Duodenal mucosa (tissue), 2 donors: Measurements from ENCODE around the gene PRRG3.

Experiments
- H3K27ac ChIP-seq: one replicate; pipeline ENCODE4 v1.7.0; 2013; ENCODE audit warnings: low read depth, low read length
- H3K27me3 ChIP-seq, 2 donors: one replicate each; pipeline ENCODE4 v1.7.0; 2013; ENCODE audit warnings: low read length in 2 of 2, control low read depth in 1 of 2; ENCODE audit not compliant: insufficient read depth in 2 of 2, control insufficient read depth in 1 of 2
- H3K36me3 ChIP-seq, 2 donors: one replicate each; pipeline ENCODE4 v1.7.0; 2013; ENCODE audit warnings: low read length in 2 of 2, control low read depth in 1 of 2; ENCODE audit not compliant: insufficient read depth in 2 of 2, control insufficient read depth in 1 of 2
- H3K4me1 ChIP-seq, 2 donors: one replicate each; pipeline ENCODE4 v1.7.0; 2013; ENCODE audit warnings: low read length in 2 of 2, control low read depth in 1 of 2; ENCODE audit not compliant: insufficient read depth in 2 of 2, control insufficient read depth in 1 of 2
- H3K4me3 ChIP-seq, 2 donors: one replicate each; pipeline ENCODE4 v1.7.0; 2013; ENCODE audit warnings: low read length in 2 of 2, low read depth in 1 of 2
- H3K9ac ChIP-seq, 2 donors: one replicate each; pipeline ENCODE4 v1.7.0; 2013; ENCODE audit warnings: low read length in 2 of 2, low read depth in 1 of 2
- H3K9me3 ChIP-seq, 2 donors: one replicate each; pipeline ENCODE4 v1.7.0; 2013; ENCODE audit warnings: low read length in 2 of 2, control low read depth in 1 of 2; ENCODE audit not compliant: control insufficient read depth in 1 of 2

PRRG3 gene

DNA sequence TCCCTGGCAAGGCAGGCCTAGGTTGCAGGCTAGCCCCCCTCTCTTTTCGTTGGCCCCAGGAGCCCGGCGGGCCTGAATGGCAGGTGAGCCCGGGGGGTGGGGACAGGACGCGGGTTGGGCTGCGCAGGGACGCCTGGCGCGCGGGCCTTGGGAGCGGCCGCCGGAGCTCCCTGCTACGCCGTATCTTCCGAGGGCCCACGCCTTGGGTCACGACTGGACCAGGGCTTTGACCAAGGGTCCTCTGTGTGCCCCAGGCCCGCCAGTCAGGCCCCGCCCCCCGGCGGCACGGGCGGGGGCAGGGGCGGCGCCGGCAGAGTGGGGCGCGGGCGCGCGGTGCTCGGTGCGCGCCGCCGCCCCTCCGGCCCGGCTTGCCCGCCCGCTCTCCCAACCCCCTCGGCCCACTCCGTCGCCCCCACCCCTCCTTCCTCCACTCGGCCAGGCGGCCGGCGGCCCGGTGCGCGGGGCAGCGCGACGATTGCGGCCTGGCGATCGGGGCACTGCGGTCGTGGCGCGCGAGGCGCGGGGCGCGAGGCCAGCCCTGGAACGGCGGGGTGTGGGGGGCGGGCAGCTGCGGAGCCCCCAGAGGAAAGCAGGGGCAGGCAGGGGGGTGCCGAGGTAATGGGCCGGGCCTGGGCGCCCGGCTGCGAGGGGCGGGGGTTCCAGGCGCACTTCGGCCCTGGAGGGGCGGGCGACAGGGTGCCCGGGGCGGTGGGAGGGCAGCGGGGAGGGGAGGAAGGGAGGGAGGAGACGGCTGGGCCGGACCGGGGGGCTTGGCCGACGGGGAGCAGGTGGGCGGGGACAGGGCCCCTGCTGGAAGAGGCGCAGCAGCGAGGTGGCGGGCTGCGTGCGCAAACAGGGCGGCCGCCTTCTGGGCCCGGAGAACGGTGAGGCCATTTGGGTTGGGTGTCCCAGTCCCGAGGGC is at the start of gene PRRG3:
Gene PRRG3 (plus strand): TSS at position 798 of the 922 bp plus-strand sequence. CDS start 3,357 bp downstream, outside the sequence.
- Histone ChIP-seq H3K27me3 (no peaks in the 10 kb centered on the region), H3K9ac (no peak within 1 kb of the TSS), H3K4me1 (no peaks in the 10 kb centered on the region), H3K4me3 (no peak within 1 kb of the TSS), H3K36me3 (no peaks in the 10 kb centered on the region), H3K27ac (no peak within 1 kb of the TSS), H3K9me3 (no peaks in the 10 kb centered on the region)

GRCh38 chrX:151675121-151675746 is 20.0 kb upstream of the PRRG3 start:
- H3K9me3 ChIP-seq = no peaks in the 10 kb centered on the region
- H3K9ac ChIP-seq = no peak overlapping the region
- no peak overlapping the region for H3K27ac ChIP-seq
- H3K4me1 ChIP-seq = no peaks in the 10 kb centered on the region
- H3K36me3 ChIP-seq = no peaks in the 10 kb centered on the region
- no peaks in the 10 kb centered on the region for H3K27me3 ChIP-seq
- no peak overlapping the region for H3K4me3 ChIP-seq

- no peaks in the 10 kb centered on the region for H3K4me1 ChIP-seq
- H3K27ac ChIP-seq = no peak overlapping the region
- H3K9me3 ChIP-seq = no peaks in the 10 kb centered on the region
- H3K4me3 ChIP-seq = no peak overlapping the region
- no peaks in the 10 kb centered on the region for H3K27me3 ChIP-seq
- no peaks in the 10 kb centered on the region for H3K36me3 ChIP-seq
- no peak overlapping the region for H3K9ac ChIP-seq
These were observed 19.1 kb upstream of the PRRG3 start for GRCh38 chrX:151676196-151676595.

DNA sequence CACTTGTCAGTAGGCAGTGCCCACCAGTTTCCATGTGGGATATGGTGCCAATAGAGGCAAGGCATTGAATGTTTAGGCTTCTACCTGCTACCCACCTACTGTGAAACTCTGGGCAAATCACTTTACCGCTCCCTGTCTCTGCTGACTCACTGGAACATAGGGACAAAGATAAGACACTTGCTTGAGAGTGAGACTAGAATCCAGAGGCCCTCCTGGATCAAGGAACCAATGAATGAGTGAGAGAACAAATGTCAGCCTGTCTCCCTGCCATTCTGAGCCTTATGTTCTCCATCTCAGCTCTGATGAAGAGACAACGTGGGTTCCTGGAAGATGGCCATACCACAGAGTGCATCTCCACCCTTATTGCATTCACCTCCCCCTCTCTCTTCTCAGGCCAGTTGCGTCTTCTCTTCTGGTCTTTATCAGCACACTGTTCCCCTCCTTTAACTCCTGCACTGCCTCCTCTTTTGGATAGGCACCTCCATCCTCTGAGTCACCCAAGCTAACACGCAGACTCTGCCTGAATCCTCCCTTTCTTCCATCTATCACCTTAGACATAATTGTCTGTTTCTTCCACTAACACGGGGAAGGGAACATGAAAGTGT is 15.4 kb upstream of the PRRG3 start:
- Histone ChIP-seq H3K9ac (no peak overlapping the region), H3K4me3 (no peak overlapping the region), H3K4me1 (no peaks in the 10 kb centered on the region), H3K27ac (no peak overlapping the region), H3K9me3 (no peaks in the 10 kb centered on the region), H3K36me3 (no peaks in the 10 kb centered on the region), H3K27me3 (no peaks in the 10 kb centered on the region)

GRCh38 chrX:151680805-151681204 is 14.5 kb upstream of the PRRG3 start:
- no peak overlapping the region for H3K27ac ChIP-seq
- H3K27me3 ChIP-seq = no peaks in the 10 kb centered on the region
- no peaks in the 10 kb centered on the region for H3K4me1 ChIP-seq
- H3K9me3 ChIP-seq = no peaks in the 10 kb centered on the region
- no peaks in the 10 kb centered on the region for H3K36me3 ChIP-seq
- H3K9ac ChIP-seq = no peak overlapping the region
- no peak overlapping the region for H3K4me3 ChIP-seq

DNA sequence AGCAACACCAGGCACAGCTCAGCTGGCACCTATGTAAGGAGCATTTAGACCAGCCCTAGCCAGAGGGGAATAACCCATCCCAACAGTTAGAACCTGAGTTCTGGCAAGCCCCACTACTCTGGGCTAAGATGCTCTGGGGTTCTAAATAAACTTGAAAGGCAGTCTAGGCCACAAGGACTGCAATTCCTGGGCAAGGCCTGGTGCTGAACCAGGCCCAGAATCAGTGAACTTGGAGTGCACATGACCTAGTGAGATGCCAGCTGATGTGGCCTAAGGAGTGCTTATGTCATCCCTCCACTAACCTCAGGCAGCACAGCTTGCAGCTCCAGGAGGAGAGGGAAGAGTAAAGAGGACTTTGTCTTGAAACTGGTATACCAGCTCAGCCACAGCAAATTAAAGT is 7.6 kb upstream of the PRRG3 start:
- no peak overlapping the region for H3K27ac ChIP-seq
- H3K4me3 ChIP-seq = no peak overlapping the region
- H3K4me1 ChIP-seq = no peaks in the 10 kb centered on the region
- no peaks in the 10 kb centered on the region for H3K36me3 ChIP-seq
- no peaks in the 10 kb centered on the region for H3K27me3 ChIP-seq
- H3K9ac ChIP-seq = no peak overlapping the region
- H3K9me3 ChIP-seq = no peaks in the 10 kb centered on the region

- Histone ChIP-seq H3K27me3 (no peaks in the 10 kb centered on the region), H3K4me3 (no peak overlapping the region), H3K9ac (no peak overlapping the region), H3K36me3 (no peaks in the 10 kb centered on the region), H3K27ac (no peak overlapping the region), H3K4me1 (no peaks in the 10 kb centered on the region), H3K9me3 (no peaks in the 10 kb centered on the region)
These were observed 6.6 kb upstream of the PRRG3 start for GRCh38 chrX:151688695-151689094.

GRCh38 chrX:151692825-151693224 is 2.4 kb upstream of the PRRG3 start:
- Histone ChIP-seq H3K27ac (no peak overlapping the region), H3K27me3 (no peaks in the 10 kb centered on the region), H3K4me1 (no peaks in the 10 kb centered on the region), H3K9ac (no peak overlapping the region), H3K36me3 (no peaks in the 10 kb centered on the region), H3K9me3 (no peaks in the 10 kb centered on the region), H3K4me3 (no peak overlapping the region)

GRCh38 chrX:151694121-151694520 is 1.1 kb upstream of the PRRG3 start:
- Histone ChIP-seq H3K36me3 (no peaks in the 10 kb centered on the region), H3K27me3 (no peaks in the 10 kb centered on the region), H3K27ac (no peak overlapping the region), H3K4me1 (no peaks in the 10 kb centered on the region), H3K9me3 (no peaks in the 10 kb centered on the region), H3K9ac (no peak overlapping the region), H3K4me3 (no peak overlapping the region)
